SIG-M5 (cell line): Measurements from ENCODE around the gene DPPA4.

Experiments
- DNase-seq: peaks from one replicate; lab custom pipeline; 2025; lab: John Stamatoyannopoulos, UW

The DPPA4 gene

DNA sequence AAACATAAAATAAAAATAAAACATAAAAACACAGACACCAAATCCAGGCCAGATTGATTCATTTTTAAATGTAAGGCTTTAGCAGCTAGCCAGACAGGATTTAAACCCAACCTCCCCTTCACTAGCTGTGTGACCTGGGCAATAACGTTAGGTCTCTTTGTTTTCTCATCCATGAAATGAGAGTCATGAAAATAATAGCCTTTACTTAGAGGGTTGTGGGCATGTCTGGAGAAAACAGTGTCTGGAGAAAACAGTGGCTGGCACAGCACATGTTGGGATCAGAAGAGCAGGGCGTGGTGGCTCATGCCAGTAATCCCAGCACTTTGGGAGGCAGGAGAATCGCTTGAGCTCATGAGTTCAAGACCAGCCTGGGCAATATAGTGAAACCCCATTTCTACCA is 1.9 kb upstream of the DPPA4 start:
- DNase-seq: no peak

DNA sequence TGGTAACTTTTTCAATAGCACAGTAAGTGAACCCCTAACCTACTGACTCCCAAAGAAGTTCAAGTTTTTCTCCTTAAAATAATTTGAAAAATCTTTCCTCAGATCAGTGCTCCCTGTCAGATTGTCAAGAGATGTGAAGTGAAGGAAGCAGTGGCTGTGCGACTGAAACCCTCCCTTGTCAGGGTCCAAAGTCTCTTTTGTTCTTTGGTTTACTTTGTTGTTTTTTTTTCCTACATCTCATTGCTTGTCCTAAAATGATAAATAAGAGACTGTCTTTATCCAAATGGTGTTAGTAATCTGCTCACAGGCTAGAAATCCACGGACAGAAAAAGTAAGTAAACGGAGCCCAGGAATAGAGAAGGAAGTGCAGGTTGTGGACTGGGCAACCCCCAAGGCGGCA is 976 bp upstream of the DPPA4 start:
- DNase-seq: no peak

DNA sequence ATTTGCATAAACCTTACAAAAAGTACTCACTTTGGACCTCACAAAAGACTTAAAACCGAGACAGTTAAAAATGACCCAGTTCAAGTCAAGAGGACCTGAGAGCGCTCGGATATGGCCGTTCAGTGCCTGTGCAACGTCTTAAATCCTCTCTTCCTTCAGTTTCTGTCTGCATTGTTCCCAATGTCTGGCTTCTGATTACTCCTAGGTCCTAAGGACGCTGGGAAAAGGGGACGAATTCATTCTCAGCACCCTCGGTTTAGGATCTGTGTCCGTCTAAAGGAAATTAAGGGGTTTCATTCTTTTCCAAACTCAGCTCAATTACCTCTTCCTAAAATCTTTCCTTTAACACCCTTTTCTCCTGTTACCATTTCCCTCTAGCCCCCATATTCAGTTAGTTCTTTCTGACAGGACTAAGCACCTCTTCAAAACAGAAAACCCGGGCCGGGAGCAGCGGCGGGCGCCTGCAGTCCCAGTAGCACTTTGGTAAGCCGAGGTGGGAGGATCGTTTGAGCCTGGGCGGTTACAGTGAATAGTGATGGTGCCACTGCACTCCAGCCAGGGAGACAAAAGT is 970 bp downstream of the DPPA4 start:
- no peak for DNase-seq

DNA sequence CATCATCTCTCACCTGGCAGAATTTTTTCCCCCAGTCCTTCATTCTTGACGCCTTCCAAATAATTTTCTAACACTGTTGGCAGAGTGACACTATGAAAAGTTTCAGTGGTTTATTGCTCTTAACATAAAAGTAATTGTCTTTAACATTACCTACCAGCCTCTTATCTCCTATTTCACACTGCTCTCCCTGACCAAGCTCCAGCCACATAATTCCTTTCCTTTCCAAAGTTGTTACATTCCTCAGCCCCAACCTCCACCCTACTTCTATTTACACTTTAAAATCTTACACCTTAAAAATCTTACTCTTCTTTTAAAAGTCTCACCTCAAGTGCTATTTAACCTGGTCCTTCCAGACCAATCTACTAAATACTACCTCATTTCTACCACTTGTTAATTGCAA is 2.8 kb downstream of the DPPA4 start:
- DNase-seq: no peak

DNA sequence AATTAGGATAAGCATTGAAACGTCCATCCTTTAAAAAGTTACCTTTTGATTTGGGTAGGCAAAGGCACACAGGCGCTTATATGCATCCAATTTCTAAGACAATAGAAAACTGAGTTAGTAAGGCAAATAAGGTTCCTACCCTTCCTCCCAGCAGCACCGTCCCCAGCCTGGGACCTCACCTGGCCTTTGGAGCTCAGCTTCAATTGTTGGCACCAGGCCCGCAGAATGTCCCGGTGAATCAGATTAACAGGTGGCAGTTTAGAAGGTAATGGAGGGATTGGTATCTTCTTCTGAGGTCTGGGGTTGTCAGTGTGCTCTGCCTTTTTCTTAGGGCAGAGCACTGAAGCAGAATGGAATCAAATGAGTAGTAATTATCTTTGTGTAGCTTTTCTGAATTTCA is 5.7 kb downstream of the DPPA4 start:
- DNase-seq: no peak

DNA sequence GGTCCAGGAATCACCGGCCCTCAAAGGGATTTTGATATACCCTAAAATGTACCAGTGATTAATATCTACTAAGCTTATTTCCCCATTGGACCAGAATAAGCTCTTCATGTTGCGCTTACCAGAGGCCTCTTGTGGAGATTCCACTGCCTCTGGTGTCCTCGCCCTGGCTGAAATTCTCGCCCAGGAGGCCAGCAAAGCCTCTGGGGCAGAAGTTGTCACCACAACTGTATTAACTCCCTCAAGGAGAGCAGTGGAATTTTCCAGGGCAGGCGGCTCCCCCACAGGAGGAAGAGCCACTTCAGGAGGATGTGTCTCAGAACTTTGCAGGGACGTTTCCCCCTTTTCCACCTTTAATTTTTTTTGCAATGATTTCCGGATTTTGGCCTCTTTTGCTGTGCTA is 6.9 kb downstream of the DPPA4 start:
- no peak for DNase-seq

DNA sequence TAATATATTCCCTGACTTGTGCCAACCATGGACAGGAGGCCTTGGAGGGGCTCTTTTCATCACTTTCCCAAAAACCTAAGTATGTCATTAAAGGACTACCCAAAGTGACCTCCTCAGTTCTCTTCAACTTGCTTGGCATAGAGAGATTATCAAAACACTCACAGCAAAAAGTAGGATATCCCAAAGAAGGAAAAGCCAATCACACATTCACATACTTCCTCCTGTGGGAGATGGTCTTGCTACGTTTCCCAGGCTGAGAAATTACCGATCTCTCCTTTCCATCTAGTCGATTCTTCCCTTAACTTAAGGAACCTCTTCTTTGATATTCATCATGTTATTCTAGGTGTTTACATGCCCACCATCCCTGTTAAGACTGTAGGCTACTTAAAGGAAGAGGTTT is 9.1 kb downstream of the DPPA4 start:
- DNase-seq: no peak

DNA sequence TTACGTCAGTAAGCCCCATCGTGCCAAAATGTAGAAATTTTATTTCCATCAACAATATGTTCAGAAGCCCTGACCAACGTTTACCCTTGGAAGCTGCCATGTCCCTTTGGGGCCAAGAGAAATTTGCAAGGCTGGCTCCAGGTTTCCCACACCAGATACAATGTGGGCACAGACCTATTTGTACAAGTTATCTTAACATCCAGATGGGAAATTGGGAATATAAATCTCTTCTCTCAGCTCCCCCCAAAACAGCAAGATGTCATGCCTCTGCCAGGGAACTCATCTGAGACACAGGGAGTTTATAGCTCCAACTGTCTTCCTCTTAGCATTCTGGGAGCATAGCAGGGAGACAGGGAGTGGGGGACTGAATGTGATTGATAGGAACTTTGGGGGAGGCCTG is 11.7 kb downstream of the DPPA4 start:
- DNase-seq: no peak

DNA sequence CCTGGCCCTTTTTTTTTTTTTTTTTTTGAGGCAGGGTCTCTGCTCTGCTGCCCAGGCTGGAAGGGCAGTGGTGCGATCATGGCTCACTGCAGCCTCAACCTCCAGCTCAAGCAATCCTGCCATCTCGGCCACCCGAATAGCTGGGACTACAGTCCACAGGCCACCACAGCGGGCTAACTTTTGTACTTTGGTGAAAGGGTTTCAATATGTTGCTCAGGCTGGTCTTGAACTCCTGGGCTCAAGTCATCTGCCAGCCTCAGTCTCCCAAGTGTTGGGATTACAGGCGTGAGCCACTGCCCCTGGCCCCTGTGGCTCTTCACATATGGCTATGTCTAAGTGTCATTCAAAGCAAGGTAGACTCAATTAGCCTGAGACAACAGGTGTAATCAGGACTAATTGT is 12.2 kb downstream of the DPPA4 start:
- DNase-seq: no peak

DNA sequence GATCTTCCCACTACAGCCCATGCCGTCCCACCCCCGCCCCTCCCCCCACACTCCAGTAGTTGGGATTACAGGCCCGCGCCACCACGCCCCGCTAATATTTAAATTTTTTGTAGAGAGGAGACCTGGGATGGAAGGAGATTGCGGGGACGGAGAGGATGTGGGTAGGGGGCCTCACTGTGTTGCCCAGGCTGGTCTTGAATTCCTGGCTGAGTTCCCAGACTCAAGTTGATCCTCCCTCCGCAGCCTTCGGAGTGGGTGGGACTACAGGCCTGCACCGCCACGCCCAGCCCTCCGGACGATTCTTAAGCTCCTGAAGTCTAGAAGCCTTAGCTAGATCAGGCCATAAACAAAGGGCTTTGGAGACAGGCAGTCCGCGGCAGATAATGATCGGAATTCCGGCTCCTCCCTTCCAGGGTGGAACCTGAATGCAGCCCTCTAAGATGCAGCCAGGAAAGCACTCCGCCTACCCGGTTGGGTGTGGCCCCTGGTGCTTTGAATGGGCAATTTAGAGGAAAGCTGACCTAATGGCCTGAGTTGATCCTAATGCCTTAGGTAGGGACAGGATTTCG is 21.1 kb downstream of the DPPA4 start, which contains the start of gene DPPA2:
Gene DPPA2, minus strand, starts transcription at position 356 of the 569 bp plus-strand sequence. CDS start 1,975 bp downstream, outside the sequence.
- no peak for DNase-seq

DNA sequence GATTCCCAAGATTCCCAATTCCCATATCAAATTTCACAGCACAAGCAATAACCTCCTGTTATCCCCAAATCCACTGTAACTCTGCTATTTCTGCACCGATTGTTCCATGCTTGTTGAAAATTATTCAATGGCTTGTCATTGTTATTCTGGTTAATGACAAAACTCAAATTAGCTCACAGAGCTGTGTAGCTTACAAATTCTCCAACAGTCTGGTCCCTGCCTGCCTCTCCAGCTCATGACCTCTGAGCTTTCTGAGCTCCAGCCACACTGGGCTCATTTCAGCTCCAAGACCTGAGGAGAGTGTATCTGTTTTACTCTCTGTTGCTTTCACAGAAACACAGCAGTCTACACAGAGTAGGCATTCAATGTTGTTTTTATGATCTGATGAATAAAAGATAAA is 24.3 kb downstream of the DPPA4 start:
- DNase-seq: no peak

DNA sequence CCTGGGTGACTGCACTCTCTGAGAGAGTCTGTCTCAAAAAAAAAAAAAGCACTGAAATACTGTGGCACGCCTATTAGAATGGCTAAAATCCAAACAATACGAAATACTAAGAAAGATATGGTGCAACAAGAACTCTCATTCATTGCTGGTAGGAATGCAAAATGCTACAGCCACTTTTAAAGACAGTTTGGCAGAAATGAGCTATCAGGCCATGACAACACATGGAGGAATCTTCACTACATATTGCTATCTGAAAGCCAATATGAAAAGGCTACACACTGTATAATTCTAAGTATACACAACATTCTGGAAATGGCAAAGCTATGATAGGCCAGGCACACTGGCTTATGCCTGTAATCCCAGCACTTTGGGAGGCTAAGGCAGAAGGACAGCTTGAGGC is 39.9 kb downstream of the DPPA4 start:
- DNase-seq: no peak

DNA sequence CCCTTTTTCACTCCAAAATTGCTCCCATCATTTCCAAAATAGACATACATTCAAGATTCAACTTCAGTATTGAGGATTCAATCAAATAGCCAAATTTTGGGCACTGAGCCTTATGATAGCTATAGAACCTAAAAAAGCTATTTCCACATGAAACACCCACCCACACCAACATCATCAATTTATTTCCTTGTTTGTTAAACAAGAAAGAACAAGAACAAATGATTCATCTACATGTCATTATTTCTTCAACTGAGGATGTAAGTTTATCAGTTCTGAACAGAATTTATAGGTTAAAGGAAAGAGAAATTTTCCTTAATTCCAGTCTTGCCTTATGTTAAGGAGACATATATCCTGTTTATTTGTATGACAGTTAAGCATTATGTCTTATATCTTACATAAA is 53.3 kb downstream of the DPPA4 start:
- DNase-seq: no peak

DNA sequence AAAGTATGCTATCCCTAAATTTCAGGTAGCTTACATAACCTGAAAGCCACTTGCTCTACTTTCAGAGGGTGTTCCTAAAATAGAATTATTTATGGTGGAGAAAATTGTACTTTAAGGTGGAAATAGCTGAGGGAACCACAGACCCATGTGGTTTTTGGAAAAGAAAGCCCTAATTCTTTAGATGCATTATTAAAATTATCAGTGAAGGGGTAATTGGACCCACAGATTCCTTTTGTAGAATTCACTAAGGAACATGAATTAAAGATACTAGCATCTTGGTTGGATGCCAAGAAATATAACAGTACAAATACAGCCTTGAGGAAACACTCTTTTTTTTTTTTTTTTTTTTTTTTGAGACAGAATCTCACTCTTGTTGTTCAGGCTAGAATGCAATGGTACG is 58.8 kb downstream of the DPPA4 start:
- DNase-seq: no peak

DNA sequence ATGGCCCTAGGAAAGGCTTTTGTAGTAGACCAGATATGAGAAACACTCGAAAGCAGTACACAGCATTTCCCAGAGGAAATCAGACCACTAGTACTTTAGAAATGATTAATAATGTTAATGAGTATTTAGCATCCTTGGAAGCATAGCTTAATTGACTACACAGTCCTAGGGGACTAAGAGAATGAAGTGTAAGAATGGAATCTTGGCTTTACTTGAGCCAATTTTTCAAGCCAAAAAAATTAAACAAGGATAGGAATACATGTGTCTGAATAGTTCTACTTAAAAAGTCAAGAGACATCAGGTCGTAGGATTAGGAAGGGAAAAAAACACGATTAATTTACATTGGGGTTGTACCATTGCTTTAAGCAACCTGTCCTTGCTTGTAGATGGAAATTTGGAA is 59.2 kb downstream of the DPPA4 start:
- no peak for DNase-seq
